Measurements from ENCODE around the gene RMND5A. TPM values are rescaled to one million over a fixed set of nuclear protein-coding genes. Genes with fewer than 3 reads are reported as not detected.

The RMND5A gene
- total RNA-seq, 1 donor from 2014 or later: 44.3 TPM

DNA sequence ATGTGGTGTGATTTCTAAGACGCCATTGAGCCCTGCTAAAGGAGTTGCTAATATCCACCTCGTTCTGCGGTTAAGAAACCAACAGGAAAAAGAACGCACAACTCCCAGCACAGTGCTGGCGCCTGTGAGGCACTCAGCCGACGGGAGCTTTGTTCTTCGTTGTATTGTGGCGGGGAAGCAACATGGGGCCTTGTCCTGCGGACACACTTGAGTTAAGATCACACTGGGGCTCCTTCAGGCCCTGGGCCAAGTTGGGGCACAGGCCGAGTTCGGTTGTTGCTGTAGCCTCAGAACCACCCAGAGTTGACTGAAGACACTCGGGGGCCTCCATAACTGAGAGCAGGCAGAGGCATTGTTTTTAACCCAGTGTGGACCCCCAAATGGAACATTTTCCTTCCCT, 101.2 kb downstream of the RMND5A start:
- Mint-ChIP-seq H3K4me1 (no peaks in the 10 kb centered on the region), H3K36me3 (peaks cover 2% of the 10 kb centered on the region), H3K9me3 (peaks cover 23% of the 10 kb centered on the region), H3K27ac (no peak overlapping the region), H3K27me3 (ENCODE audit: low read depth) (peaks cover 18% of the 10 kb centered on the region), H3K4me3 (no peak overlapping the region)
- DNase-seq (ENCODE audit: low spot score in 2 of 2, unreplicated experiment in 2 of 2): no peak
- TF ChIP-seq CTCF (IDR thresholded peaks at IDR 0.05; ENCODE audit: unreplicated experiment): no peak

GRCh38 chr2:86821842-86822241, 101.8 kb downstream of the RMND5A start:
- TF ChIP-seq CTCF (IDR thresholded peaks at IDR 0.05; ENCODE audit: unreplicated experiment): no peak
- H3K27me3 Mint-ChIP-seq (ENCODE audit: low read depth): peaks cover 18% of the 10 kb centered on the region
- H3K9me3 Mint-ChIP-seq: peaks cover 23% of the 10 kb centered on the region

GRCh38 chr2:86822668-86823345, 102.7 kb downstream of the RMND5A start:
- Mint-ChIP-seq H3K9me3 (peaks cover 23% of the 10 kb centered on the region), H3K4me1 (no peaks in the 10 kb centered on the region), H3K36me3 (peaks cover 2% of the 10 kb centered on the region), H3K4me3 (no peak overlapping the region), H3K27me3 (ENCODE audit: low read depth) (peaks cover 18% of the 10 kb centered on the region), H3K27ac (no peak overlapping the region)
- DNase-seq (ENCODE audit: low spot score in 2 of 2, unreplicated experiment in 2 of 2): no peak
- TF ChIP-seq CTCF (IDR thresholded peaks at IDR 0.05; ENCODE audit: unreplicated experiment): no peak

More at GRCh38 chr2:86821842-86822241, 101.8 kb downstream of the RMND5A start:
- DNase-seq (ENCODE audit: low spot score in 2 of 2, unreplicated experiment in 2 of 2): no peak
- no peaks in the 10 kb centered on the region for H3K4me1 Mint-ChIP-seq
- H3K36me3 Mint-ChIP-seq: peaks cover 2% of the 10 kb centered on the region
- no peak overlapping the region for H3K27ac Mint-ChIP-seq
- no peak overlapping the region for H3K4me3 Mint-ChIP-seq

DNA sequence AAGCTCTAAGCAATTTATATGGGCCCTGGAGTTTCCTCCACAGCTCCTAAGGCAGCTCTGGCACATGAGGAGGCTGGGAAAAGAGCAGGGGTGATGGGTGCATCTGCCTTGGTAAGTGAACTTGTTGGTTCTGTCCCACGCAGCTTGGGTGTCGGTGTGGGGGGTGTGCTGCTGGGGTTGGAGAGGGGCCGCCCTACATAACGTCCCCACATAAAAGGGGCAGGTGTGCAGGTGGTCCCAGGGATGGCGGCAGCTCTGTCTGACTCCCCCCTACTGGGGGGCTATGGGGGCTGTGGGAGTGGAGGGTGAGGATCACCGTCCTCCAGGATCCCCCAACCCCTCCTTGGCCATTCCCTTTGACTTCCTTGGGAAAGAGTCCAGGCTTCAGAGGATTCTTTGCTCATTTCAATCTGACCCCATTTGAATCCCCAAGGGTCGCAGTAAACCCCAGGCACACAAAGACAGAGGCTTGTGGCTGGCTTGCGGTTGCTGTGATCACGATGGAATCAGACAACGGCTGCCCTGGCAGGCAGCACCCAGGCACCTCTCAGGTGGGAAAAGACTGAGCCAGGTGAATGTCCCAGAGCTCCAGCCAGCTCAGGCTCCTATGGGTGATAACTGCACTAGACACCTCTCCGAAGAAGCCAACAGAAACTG, 105.1 kb downstream of the RMND5A start:
- TF ChIP-seq CTCF (IDR thresholded peaks at IDR 0.05; ENCODE audit: unreplicated experiment): no peak
- H3K27ac Mint-ChIP-seq: no peak overlapping the region
- H3K4me1 Mint-ChIP-seq: no peaks in the 10 kb centered on the region
- no peak overlapping the region for H3K4me3 Mint-ChIP-seq
- peaks cover 10% of the 10 kb centered on the region for H3K27me3 Mint-ChIP-seq (ENCODE audit: low read depth)
- H3K9me3 Mint-ChIP-seq: peaks cover 14% of the 10 kb centered on the region
- DNase-seq (ENCODE audit: low spot score in 2 of 2, unreplicated experiment in 2 of 2): no peak
- H3K36me3 Mint-ChIP-seq: peaks cover 2% of the 10 kb centered on the region

DNA sequence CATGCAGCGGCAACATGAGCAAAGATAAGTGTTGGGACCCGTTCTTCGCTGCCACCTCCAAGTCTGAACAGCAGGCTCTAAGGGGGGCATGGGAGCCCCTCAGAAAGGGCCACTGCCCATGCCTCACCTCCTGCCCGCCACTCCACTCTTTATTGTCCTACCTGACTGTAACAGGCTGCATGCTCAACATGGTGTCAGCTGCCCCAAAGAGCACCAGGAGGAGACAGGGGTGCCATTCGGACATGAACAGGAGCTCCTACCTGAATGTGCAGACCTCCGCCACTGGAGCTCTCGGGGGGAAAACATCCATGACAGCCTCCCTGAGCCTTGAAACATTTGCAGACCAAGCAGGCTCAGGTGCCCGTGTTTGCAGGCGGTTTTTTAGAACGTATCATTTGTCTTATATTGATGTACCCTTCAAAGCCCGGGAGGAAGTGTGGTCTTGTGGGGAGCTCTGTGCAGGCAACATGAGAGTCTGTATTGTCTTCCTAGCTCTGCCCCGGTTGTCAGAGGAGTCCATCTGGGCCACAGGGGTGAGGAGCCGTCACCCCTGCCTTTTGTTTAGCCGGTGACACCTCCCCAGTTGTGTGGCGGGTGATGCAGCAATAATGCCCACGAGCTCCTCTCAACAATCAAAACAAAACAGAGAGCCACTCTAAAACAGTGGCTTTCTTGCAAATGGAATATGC, 105.7 kb downstream of the RMND5A start:
- Mint-ChIP-seq H3K4me3 (no peak overlapping the region), H3K27ac (no peak overlapping the region), H3K27me3 (ENCODE audit: low read depth) (peaks cover 9% of the 10 kb centered on the region), H3K4me1 (no peaks in the 10 kb centered on the region), H3K9me3 (peaks cover 14% of the 10 kb centered on the region), H3K36me3 (peaks cover 2% of the 10 kb centered on the region)
- no peak for TF ChIP-seq CTCF (IDR thresholded peaks at IDR 0.05; ENCODE audit: unreplicated experiment)
- no peak for DNase-seq (ENCODE audit: low spot score in 2 of 2, unreplicated experiment in 2 of 2)
